Breast epithelium (tissue), 3 donors: ENCODE measurements around the gene WDR36.

Experiments
- POLR2AphosphoS5 ChIP-seq, 3 donors: sonication (generic); formaldehyde crosslinking; IDR thresholded peaks; one replicate each; pipeline ENCODE4 v1.6.1; 2017; ENCODE audit warnings: antibody characterized with exemption in 3 of 3
- TF ChIP-seq, protein P1 (sequence below), 3 donors: fragments of 450-650 bp; IDR thresholded peaks; one replicate each; pipeline ENCODE4 v1.5.1; 2016 to 2017; ENCODE audit warnings: antibody characterized with exemption in 3 of 3, mild to moderate bottlenecking in 3 of 3, moderate library complexity in 3 of 3

DNA sequence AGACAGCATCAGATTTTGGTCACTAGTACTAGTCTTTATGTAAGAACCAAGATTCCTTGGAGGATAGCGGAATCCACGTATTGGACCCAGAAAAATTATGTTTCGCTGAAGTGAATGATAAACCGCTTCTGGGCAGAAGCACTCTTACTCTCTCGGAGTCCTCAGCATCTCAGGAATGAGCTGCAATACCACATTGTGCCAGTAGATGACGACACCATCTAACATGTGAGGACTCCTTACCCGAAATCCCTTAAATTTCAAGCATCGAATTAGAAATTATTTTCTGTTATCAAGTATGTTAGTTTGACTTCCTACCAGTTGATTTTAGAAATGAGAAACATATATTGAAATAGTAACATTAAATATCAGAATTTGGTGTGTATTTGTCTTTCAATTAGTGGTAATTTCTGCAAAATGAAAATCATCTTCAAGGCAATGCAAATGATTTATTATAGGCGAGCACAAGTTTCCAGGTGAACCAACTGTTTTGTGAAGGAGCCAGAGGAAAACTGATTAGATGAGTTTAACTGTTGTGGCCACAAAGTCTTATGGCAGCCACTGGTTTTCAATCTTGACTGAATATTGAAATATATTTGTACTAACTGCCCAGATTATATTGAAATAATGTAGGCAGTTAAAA is 66.1 kb downstream of the WDR36 start:
- TF ChIP-seq, protein P1, sequence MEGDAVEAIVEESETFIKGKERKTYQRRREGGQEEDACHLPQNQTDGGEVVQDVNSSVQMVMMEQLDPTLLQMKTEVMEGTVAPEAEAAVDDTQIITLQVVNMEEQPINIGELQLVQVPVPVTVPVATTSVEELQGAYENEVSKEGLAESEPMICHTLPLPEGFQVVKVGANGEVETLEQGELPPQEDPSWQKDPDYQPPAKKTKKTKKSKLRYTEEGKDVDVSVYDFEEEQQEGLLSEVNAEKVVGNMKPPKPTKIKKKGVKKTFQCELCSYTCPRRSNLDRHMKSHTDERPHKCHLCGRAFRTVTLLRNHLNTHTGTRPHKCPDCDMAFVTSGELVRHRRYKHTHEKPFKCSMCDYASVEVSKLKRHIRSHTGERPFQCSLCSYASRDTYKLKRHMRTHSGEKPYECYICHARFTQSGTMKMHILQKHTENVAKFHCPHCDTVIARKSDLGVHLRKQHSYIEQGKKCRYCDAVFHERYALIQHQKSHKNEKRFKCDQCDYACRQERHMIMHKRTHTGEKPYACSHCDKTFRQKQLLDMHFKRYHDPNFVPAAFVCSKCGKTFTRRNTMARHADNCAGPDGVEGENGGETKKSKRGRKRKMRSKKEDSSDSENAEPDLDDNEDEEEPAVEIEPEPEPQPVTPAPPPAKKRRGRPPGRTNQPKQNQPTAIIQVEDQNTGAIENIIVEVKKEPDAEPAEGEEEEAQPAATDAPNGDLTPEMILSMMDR (IDR thresholded peaks at IDR 0.05): peak; percentile 93 to 97 (median 94)
- no peak for TF ChIP-seq POLR2AphosphoS5 (IDR thresholded peaks at IDR 0.05)
